HG02588 (cell line): ENCODE measurements around the gene SPOUT1.
"Not testable (repeated sequence)": the region's sequence is repeated elsewhere in the genome, so short reads cannot be mapped to it uniquely, and the experiment has no call there.

Experiments
- ATAC-seq: cut with Tn5 transposase; IDR thresholded peaks from one replicate; pipeline ENCODE4 v1.9.1; 2021; ENCODE audit warnings: mild to moderate bottlenecking, moderate library complexity; ENCODE audit not compliant: unreplicated experiment

Gene SPOUT1

DNA sequence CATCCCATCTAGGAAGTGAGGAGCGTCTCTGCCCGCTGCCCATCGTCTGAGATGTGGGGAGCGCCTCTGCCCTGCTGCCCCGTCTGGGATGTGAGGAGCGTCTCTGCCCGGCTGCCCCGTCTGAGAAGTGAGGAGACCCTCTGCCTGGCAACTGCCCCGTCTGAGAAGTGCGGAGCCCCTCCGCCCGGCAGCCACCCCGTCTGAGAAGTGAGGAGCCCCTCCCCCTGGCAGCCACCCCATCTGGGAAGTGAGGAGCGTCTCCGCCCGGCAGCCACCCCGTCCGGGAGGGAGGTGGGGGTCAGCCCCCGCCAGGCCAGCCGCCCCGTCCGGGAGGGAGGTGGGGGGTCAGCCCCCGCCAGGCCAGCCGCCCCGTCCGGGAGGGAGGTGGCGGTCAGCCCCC lies 49.5 kb downstream of the SPOUT1 start:
- ATAC-seq: not testable (repeated sequence)

DNA sequence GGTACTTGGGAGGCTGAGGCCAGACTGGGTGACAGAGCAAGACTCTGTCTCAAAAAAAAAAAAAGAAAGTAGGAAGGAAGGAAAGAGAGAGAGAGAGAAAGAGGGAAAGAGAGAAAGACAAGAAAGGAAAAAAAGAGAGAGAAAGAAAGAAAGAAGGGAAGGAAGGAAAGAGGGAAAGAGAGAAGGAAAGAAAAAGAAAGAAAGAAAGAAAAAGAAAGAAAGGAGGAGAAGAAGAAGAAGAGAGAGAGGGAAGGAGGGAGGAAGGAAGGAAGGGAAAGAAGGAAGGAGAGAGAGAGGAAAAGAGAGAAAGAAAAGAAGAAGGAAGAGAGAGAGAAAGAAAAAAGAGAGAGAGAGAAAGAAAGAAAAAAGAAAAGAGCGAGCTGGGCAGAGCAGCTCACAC lies 54.8 kb downstream of the SPOUT1 start:
- no peak for ATAC-seq

- ATAC-seq: no peak
Observed at GRCh38 chr9:128773049-128773448, 56.5 kb downstream of the SPOUT1 start.

- ATAC-seq: peak; percentile 89
Observed at GRCh38 chr9:128771745-128772519, 57.7 kb downstream of the SPOUT1 start, which contains the start of gene ZER1. TSS of gene ZER1 (minus strand) at chr9:128771927. CDS start at chr9:128755565, 16,362 bp downstream.

DNA sequence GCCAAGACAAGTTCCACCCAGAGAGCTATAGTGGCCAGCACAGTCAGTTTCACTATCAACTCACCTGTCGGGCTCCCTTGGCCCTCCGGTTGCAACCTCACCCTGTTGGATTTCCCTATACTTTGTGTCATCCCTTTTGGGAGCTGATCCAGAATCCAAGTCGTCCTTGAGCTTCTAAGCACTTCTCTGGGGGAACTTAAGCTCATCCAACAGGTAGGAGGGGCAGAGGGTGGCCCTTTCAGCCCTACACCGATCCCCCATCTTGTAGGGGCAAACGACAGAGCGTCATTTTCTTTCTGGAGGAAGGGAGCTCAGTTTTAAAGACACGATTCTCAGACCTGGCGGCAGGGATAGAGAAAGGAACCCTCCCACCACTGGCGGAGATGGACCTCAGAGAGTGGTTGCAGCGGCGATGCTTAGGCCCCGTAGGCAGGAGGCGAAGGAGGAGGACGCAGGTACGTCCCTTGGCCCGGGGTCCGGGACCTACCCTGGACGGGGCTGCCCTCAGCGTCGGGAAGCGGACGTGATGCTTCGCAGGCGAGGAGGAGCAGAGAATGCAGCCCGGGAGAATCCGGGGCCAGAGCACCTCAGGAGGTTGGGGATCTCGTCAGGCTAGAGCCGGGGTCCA lies 58.4 kb downstream of the SPOUT1 start:
- peak; percentile 17 for ATAC-seq

DNA sequence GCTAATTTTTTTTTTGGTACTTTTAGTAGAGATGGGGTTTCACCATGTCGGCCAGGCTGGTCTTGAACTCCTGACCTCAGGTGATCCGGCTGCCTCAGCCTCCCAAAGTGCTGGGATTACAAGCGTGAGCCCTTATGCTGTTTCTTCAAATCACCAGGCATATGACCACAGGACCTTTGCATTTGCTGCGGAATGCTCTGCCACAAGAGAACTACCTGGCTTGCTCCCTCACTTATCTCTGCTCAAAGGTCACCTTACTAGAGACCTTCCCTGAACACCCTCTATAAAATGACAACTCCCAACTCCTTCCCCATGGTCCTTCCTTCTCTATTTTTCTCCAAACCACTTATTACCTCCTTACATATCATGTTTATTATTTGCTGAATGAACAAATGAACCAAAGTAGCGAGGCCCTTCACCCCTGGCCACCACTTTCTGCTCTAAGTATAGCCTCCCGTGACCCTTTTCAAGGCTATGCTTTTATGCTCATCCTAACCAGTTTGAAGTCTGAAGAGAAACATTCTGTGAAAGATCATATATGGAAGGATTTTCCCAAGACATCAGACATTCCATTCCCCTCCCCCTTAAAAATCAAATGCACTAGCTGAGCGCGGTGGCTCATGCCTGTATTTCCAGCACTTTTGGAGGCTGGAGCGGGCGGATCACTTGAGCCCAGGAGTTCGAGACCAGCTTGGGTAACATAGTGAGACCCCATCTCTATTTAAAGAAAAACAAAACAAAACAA lies 59.1 kb downstream of the SPOUT1 start:
- ATAC-seq: no peak
